Caco-2 (cell line): ENCODE results near the gene CWH43. TPM values are rescaled to one million over a fixed set of nuclear protein-coding genes. Genes with fewer than 3 reads are reported as not detected.
A peak's percentile ranks its signal among the peaks of the same experiment; 100 is the strongest.
"Not testable (repeated sequence)": the region's sequence is repeated elsewhere in the genome, so short reads cannot be mapped to it uniquely, and the experiment has no call there.

Experiments used
- BruUV-seq: library from RNA; stranded (reverse); fragments of 400-500 nt; replicated peaks from 2 replicates; lab custom pipeline; 2021; lab: Mats Ljungman, UMichigan
- CTCF ChIA-PET: fragments of 300-600 bp; sonication (Branson Sonifier 250); formaldehyde crosslinking; loops from one replicate; lab custom pipeline; 2022; ENCODE audit warnings: antibody characterized with exemption; lab: Charles Lee
- POLR2A ChIA-PET: fragments of 300-600 bp; sonication (Branson Sonifier 250); formaldehyde crosslinking; loops from one replicate; lab custom pipeline; 2022; ENCODE audit warnings: antibody characterized with exemption; lab: Charles Lee
- DNase-seq, 2 experiments: peaks; one replicate each; pipeline versions ENCODE4 v3.0.0 to v3.0.0-alpha.2; 2020 to 2022
- H3K27me3 ChIP-seq: replicated peaks from 2 replicates; pipeline ENCODE4 v1.6.0; 2011; ENCODE audit warnings: low read length; ENCODE audit not compliant: control insufficient read depth, insufficient read depth
- H3K36me3 ChIP-seq: 2 replicates; pipeline ENCODE4 v1.5.1; 2011; ENCODE audit warnings: low read length; ENCODE audit not compliant: control insufficient read depth, insufficient read depth
- H3K4me1 ChIP-seq: fragments of 250-450 bp; sonication (Bioruptor Pico); 2 replicates; pipeline ENCODE4 v1.5.1; 2020; ENCODE audit warnings: mild to moderate bottlenecking
- H3K4me3 ChIP-seq: 2 replicates; pipeline ENCODE4 v1.5.1; 2011; ENCODE audit warnings: low read depth, mild to moderate bottlenecking, control low read depth, low read length
- H3K9me3 ChIP-seq: fragments of 250-450 bp; sonication (Bioruptor Pico); 2 replicates; pipeline ENCODE4 v1.5.1; 2020; ENCODE audit warnings: mild to moderate bottlenecking, moderate library complexity
- H3K27ac Mint-ChIP-seq: one replicate; pipeline ENCODE4 v1.8.0; 2022; ENCODE audit warnings: mixed read lengths; ENCODE audit not compliant: unreplicated experiment
- H3K27me3 Mint-ChIP-seq: one replicate; pipeline ENCODE4 v1.8.0; 2022; ENCODE audit warnings: mixed read lengths; ENCODE audit not compliant: insufficient read depth, unreplicated experiment
- H3K36me3 Mint-ChIP-seq: one replicate; pipeline ENCODE4 v1.8.0; 2022; ENCODE audit warnings: mild to moderate bottlenecking, mixed read lengths; ENCODE audit not compliant: insufficient read depth, unreplicated experiment
- H3K4me1 Mint-ChIP-seq: one replicate; pipeline ENCODE4 v1.8.0; 2022; ENCODE audit warnings: low read depth, mixed read lengths; ENCODE audit not compliant: unreplicated experiment
- H3K4me3 Mint-ChIP-seq: one replicate; pipeline ENCODE4 v1.8.0; 2022; ENCODE audit warnings: mild to moderate bottlenecking, moderate library complexity, mixed read lengths; ENCODE audit not compliant: unreplicated experiment
- H3K9me3 Mint-ChIP-seq: one replicate; pipeline ENCODE4 v1.8.0; 2022; ENCODE audit warnings: mixed read lengths; ENCODE audit not compliant: unreplicated experiment
- intact Hi-C: fragments of 100-400 bp; cut with micrococcal nuclease; formaldehyde crosslinking; loops from one replicate; pipeline ENCODE4 v1.10.0; 2022; ENCODE audit not compliant: unreplicated experiment
- total RNA-seq: library from RNA; stranded (reverse); gene quantifications from 2 replicates; pipeline ENCODE4 v1.2.3, GENCODE V29; 2022
- TF ChIP-seq, protein P1 (sequence below), 2 experiments: fragments of 200-600 bp in 1 of 2; IDR thresholded peaks; 1 replicate in 1 of 2; 2 replicates in 1 of 2; pipeline versions ENCODE4 v1.5.1 to v1.8.0; 2011 to 2022; ENCODE audit warnings: antibody characterized with exemption in 1 of 2, control low read depth in 1 of 2, inconsistent platforms in 1 of 2, low read depth in 1 of 2, low read length in 1 of 2, mild to moderate bottlenecking in 1 of 2, moderate library complexity in 1 of 2; ENCODE audit not compliant: insufficient read depth in 1 of 2, severe bottlenecking in 1 of 2, unreplicated experiment in 1 of 2

CWH43 gene
- total RNA-seq, 1 experiment from 2014 or later: not detected

DNA sequence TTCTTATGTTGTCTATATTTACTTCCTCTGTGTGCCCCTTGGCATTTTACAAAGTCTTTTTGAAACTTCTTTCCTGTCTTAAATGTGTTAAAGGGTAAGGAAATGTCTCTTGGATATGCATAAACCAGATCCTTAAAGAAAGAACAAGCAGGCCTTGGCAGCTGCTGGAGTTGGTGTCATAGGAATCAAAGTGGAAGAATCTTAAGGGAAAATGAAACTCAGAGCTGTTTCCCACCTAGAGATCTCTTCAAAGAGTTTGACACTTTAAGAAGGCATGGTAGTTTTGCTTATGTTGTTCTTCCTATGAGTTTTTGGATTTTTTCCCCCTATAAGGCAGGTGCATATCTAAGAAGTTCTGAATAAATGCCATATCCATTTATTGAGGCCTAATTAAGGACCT, 37.0 kb upstream of the CWH43 start:
- no peak overlapping the region for H3K27ac Mint-ChIP-seq
- BruUV-seq: no TSS peak
- no peaks in the 10 kb centered on the region for H3K27me3 Mint-ChIP-seq
- POLR2A ChIA-PET: no interaction called here
- H3K36me3 Mint-ChIP-seq: no peaks in the 10 kb centered on the region
- no peaks in the 10 kb centered on the region for H3K9me3 ChIP-seq
- TF ChIP-seq, protein P1, sequence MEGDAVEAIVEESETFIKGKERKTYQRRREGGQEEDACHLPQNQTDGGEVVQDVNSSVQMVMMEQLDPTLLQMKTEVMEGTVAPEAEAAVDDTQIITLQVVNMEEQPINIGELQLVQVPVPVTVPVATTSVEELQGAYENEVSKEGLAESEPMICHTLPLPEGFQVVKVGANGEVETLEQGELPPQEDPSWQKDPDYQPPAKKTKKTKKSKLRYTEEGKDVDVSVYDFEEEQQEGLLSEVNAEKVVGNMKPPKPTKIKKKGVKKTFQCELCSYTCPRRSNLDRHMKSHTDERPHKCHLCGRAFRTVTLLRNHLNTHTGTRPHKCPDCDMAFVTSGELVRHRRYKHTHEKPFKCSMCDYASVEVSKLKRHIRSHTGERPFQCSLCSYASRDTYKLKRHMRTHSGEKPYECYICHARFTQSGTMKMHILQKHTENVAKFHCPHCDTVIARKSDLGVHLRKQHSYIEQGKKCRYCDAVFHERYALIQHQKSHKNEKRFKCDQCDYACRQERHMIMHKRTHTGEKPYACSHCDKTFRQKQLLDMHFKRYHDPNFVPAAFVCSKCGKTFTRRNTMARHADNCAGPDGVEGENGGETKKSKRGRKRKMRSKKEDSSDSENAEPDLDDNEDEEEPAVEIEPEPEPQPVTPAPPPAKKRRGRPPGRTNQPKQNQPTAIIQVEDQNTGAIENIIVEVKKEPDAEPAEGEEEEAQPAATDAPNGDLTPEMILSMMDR (IDR thresholded peaks at IDR 0.05; ENCODE audit: insufficient read depth in 1 of 2, low read depth in 1 of 2, low read length in 1 of 2, severe bottlenecking in 1 of 2, unreplicated experiment in 1 of 2): no peak
- H3K36me3 ChIP-seq: no peaks in the 10 kb centered on the region
- intact Hi-C loops: no loop called here
- CTCF ChIA-PET: no interaction called here
- H3K4me1 Mint-ChIP-seq: peaks cover 8% of the 10 kb centered on the region
- no peaks in the 10 kb centered on the region for H3K9me3 Mint-ChIP-seq
- H3K4me3 Mint-ChIP-seq: no peak overlapping the region
- DNase-seq: no peak
- H3K4me3 ChIP-seq: no peak overlapping the region
- peaks cover 5% of the 10 kb centered on the region for H3K4me1 ChIP-seq
- H3K27me3 ChIP-seq: no peaks in the 10 kb centered on the region

DNA sequence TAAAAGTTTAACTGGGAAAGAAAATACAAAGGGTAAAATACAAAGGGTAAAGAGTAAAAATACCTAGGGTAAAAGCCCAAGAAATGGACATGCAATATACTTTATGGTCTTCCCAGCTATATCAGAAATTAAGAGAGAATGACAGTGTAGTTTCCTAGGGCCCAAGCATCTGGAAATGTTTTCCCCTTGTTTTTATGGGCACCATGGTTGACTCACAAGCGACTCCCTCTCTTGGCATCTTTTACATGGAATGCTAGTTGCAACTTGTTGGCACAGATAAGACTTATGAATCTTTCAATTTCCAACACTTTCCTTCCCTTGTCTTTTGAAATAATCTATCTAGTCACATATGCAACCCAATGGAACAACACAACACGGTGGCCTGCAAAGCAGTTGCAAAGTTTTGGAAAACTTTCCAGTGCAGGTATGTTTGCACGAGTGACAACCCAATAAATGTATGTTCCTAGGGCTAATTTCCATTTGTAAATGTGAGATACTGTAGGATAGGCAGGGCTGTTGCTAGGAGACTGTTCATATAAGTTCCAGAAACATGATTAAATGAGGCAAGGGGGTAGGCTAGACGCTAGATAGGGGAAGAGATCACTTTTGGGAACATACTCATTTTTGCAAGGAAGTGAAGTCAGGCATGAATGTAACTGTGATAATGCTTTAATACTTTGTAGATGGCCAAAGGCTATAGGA, 36.4 kb upstream of the CWH43 start:
- Histone ChIP-seq H3K27me3 (no peaks in the 10 kb centered on the region), H3K4me1 (peaks cover 11% of the 10 kb centered on the region), H3K4me3 (no peak overlapping the region), H3K36me3 (no peaks in the 10 kb centered on the region), H3K9me3 (no peaks in the 10 kb centered on the region)
- CTCF ChIA-PET: no interaction called here
- no TSS peak for BruUV-seq
- Mint-ChIP-seq H3K4me3 (no peak overlapping the region), H3K27me3 (no peaks in the 10 kb centered on the region), H3K4me1 (peaks cover 8% of the 10 kb centered on the region), H3K27ac (no peak overlapping the region), H3K9me3 (no peaks in the 10 kb centered on the region), H3K36me3 (no peaks in the 10 kb centered on the region)
- POLR2A ChIA-PET: no interaction called here
- no peak for DNase-seq
- TF ChIP-seq, protein P1 (IDR thresholded peaks at IDR 0.05; ENCODE audit: insufficient read depth in 1 of 2, low read depth in 1 of 2, low read length in 1 of 2, severe bottlenecking in 1 of 2, unreplicated experiment in 1 of 2): no peak
- intact Hi-C loops: no loop called here

DNA sequence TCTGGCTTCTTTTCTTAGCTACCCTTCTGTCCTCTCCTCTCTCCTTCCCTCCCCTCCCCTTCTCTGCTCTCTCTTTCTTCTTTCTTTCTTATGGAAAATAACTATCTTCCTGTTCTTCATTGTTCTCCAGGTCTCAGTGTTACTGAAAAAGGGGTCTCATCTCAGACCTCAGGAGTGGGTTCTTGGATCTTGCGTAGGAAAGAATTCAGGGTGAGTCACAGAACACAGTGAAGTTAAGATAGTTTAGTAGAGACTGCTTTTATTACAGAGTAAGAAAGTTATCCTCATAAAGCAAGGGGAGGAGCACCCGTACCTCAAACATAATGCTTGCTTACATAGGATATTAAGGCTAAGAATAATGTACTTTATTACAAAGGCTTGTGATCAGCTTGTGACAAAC, 31.8 kb upstream of the CWH43 start:
- Mint-ChIP-seq H3K4me3 (peak overlapping the region; percentile 27), H3K36me3 (no peaks in the 10 kb centered on the region), H3K9me3 (no peaks in the 10 kb centered on the region), H3K4me1 (peaks cover 21% of the 10 kb centered on the region), H3K27me3 (no peaks in the 10 kb centered on the region), H3K27ac (no peak overlapping the region)
- CTCF ChIA-PET: no interaction called here
- no peaks in the 10 kb centered on the region for H3K36me3 ChIP-seq
- TF ChIP-seq, protein P1 (IDR thresholded peaks at IDR 0.05; ENCODE audit: insufficient read depth in 1 of 2, low read depth in 1 of 2, low read length in 1 of 2, severe bottlenecking in 1 of 2, unreplicated experiment in 1 of 2): no peak
- intact Hi-C loops: no loop called here
- no TSS peak for BruUV-seq
- no peak for DNase-seq
- POLR2A ChIA-PET: no interaction called here
- no peak overlapping the region for H3K4me3 ChIP-seq
- no peaks in the 10 kb centered on the region for H3K9me3 ChIP-seq
- H3K4me1 ChIP-seq: peaks cover 16% of the 10 kb centered on the region
- no peaks in the 10 kb centered on the region for H3K27me3 ChIP-seq

DNA sequence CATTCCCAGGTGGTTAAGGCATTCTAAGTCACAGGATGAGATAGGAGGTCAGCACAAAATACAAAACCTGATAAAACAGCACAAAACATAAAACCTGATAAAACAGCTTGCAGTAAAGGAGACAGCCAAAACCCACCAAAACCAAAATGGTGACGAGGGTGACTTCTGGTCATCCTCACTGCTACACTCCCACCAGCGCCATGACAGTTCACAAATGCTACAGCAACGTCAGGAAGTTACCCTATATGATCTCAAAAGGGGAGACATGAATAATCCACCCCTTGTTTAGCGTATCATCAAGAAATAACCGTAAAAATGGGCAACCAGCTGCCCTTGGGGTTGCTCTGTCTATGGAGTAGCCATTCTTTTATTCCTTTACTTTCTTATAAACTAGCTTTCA, 28.7 kb upstream of the CWH43 start:
- H3K27ac Mint-ChIP-seq, DNase-seq, H3K27me3 ChIP-seq, BruUV-seq, intact Hi-C loops, H3K27me3 Mint-ChIP-seq, H3K36me3 ChIP-seq, H3K9me3 ChIP-seq, H3K36me3 Mint-ChIP-seq, CTCF ChIA-PET, H3K4me3 Mint-ChIP-seq, H3K9me3 Mint-ChIP-seq, H3K4me3 ChIP-seq: not testable (repeated sequence)
- peaks cover 16% of the 10 kb centered on the region for H3K4me1 ChIP-seq
- peaks cover 34% of the 10 kb centered on the region for H3K4me1 Mint-ChIP-seq
- POLR2A ChIA-PET: interaction anchor here (0.6 kb wide), 1 partner anchor 35 kb away, joined by 4 read pairs; no protein-coding TSS in a partner anchor
